Fibroblast of lung (primary cell): ENCODE measurements around the gene C6orf132. TPM values are rescaled to one million over a fixed set of nuclear protein-coding genes. Genes with fewer than 3 reads are reported as not detected.

ENCODE experiments used
- DNase-seq, 2 donors: peaks; one replicate each; pipeline versions ENCODE4 v3.0.0 to v3.0.0-alpha.2; 2010; ENCODE audit warnings: low read depth in 2 of 2
- H2AFZ ChIP-seq: 2 replicates; pipeline ENCODE4 v1.5.1; 2012; ENCODE audit warnings: low read length, control low read depth, inconsistent platforms
- H3K27ac ChIP-seq: 2 replicates; pipeline ENCODE4 v1.5.1; 2011; ENCODE audit warnings: low read length, control low read depth; ENCODE audit not compliant: insufficient read depth
- H3K27me3 ChIP-seq: 2 replicates; pipeline ENCODE4 v1.5.1; 2011; ENCODE audit warnings: mild to moderate bottlenecking, low read length; ENCODE audit not compliant: control insufficient read depth, insufficient read depth
- H3K36me3 ChIP-seq: 2 replicates; pipeline ENCODE4 v1.5.1; 2011; ENCODE audit warnings: low read length; ENCODE audit not compliant: control insufficient read depth, insufficient read depth
- H3K4me1 ChIP-seq: 2 replicates; pipeline ENCODE4 v1.5.1; 2011; ENCODE audit warnings: low read length; ENCODE audit not compliant: control insufficient read depth, insufficient read depth; ENCODE audit errors: extremely low read depth
- H3K4me2 ChIP-seq: 2 replicates; pipeline ENCODE4 v1.5.1; 2011; ENCODE audit warnings: low read length, control low read depth; ENCODE audit not compliant: insufficient read depth; ENCODE audit errors: extremely low read depth
- H3K4me3 ChIP-seq, 4 experiments: fragments of 200-600 bp in 1 of 4; sonication (generic) in 1 of 4; replicated peaks in 1 of 4; 2 replicates each; pipeline ENCODE4 v1.5.1; 2011 to 2016; ENCODE audit warnings: low read length in 4 of 4, low read depth in 3 of 4, mild to moderate bottlenecking in 3 of 4, control low read depth in 2 of 4, inconsistent platforms in 1 of 4, mixed read lengths in 1 of 4; ENCODE audit not compliant: insufficient read depth in 1 of 4; ENCODE audit errors: control extremely low read depth in 1 of 4
- H3K79me2 ChIP-seq: 2 replicates; pipeline ENCODE4 v1.5.1; 2012; ENCODE audit warnings: mild to moderate bottlenecking, low read length, inconsistent platforms; ENCODE audit not compliant: control insufficient read depth, insufficient read depth
- H3K9ac ChIP-seq: 2 replicates; pipeline ENCODE4 v1.5.1; 2011; ENCODE audit warnings: mild to moderate bottlenecking, low read length, control low read depth; ENCODE audit not compliant: insufficient read depth
- H3K9me3 ChIP-seq: 2 replicates; pipeline ENCODE4 v1.5.1; 2012; ENCODE audit warnings: low read depth, low read length; ENCODE audit not compliant: control insufficient read depth, insufficient read depth
- H4K20me1 ChIP-seq: 2 replicates; pipeline ENCODE4 v1.5.1; 2011; ENCODE audit warnings: low read length; ENCODE audit not compliant: control insufficient read depth, insufficient read depth; ENCODE audit errors: extremely low read depth
- CTCF ChIP-seq, 2 donors: IDR thresholded peaks in 1 of 2; conservative IDR thresholded peaks in 1 of 2; 1 replicate in 1 of 2; 2 replicates in 1 of 2; pipeline ENCODE4 v1.5.1; 2011 to 2012; ENCODE audit warnings: low read length in 2 of 2, control low read depth in 1 of 2, inconsistent platforms in 1 of 2, low read depth in 1 of 2, mild to moderate bottlenecking in 1 of 2
- EZH2 ChIP-seq: IDR thresholded peaks from 2 replicates; pipeline ENCODE4 v1.5.1; 2012; ENCODE audit warnings: low read length, control low read depth, mild to moderate bottlenecking; ENCODE audit errors: missing control alignments
- polyA plus RNA-seq, 2 donors: library from polyadenylated mRNA; depleted of rRNA in 1 of 2; stranded (reverse) in 1 of 2; unstranded in 1 of 2; fragments of >200 nt; gene quantifications; 2 replicates each; pipeline ENCODE4 v1.2.1, GENCODE V29; 2011 to 2012; ENCODE audit warnings: missing spikeins in 1 of 2
- total RNA-seq: library from RNA; depleted of rRNA; stranded (reverse); fragments of >200 nt; gene quantifications from 2 replicates; pipeline ENCODE4 v1.2.1, GENCODE V29; 2014

Gene C6orf132
- total and polyA plus RNA-seq, 2 donors (not counting 1 experiment from before 2014, with no cell fraction given) = 0.87 to 1.2 TPM

GRCh38 chr6:42103216-42103615, 39.2 kb downstream of the C6orf132 start:
- no peak overlapping the region for H3K9ac ChIP-seq
- no peaks in the 10 kb centered on the region for H3K9me3 ChIP-seq
- no peaks in the 10 kb centered on the region for H3K27me3 ChIP-seq
- no peak for TF ChIP-seq EZH2
- no peak for TF ChIP-seq CTCF (conservative IDR thresholded peaks at IDR 0.05 in 1 of 2, IDR thresholded peaks at IDR 0.05 in 1 of 2; ENCODE audit: low read depth in 1 of 2, low read length in 2 of 2)
- no peaks in the 10 kb centered on the region for H3K79me2 ChIP-seq
- peaks cover 19% of the 10 kb centered on the region for H3K4me1 ChIP-seq
- H3K27ac ChIP-seq = no peak overlapping the region
- H2AFZ ChIP-seq = no peak overlapping the region
- H3K4me3 ChIP-seq = no peak overlapping the region
- H3K36me3 ChIP-seq = no peaks in the 10 kb centered on the region
- no peak overlapping the region for H3K4me2 ChIP-seq
- DNase-seq = no peak
- no peaks in the 10 kb centered on the region for H4K20me1 ChIP-seq

- H2AFZ ChIP-seq = no peak overlapping the region
- H3K36me3 ChIP-seq = no peaks in the 10 kb centered on the region
- no peaks in the 10 kb centered on the region for H3K9me3 ChIP-seq
- H3K9ac ChIP-seq = no peak overlapping the region
- no peaks in the 10 kb centered on the region for H3K27me3 ChIP-seq
- H3K4me3 ChIP-seq = no peak overlapping the region
- DNase-seq = peak; percentile 17 to 82
- H4K20me1 ChIP-seq = no peaks in the 10 kb centered on the region
- peaks cover 19% of the 10 kb centered on the region for H3K4me1 ChIP-seq
- H3K27ac ChIP-seq = peak overlapping the region; percentile 92
- no peak overlapping the region for H3K4me2 ChIP-seq
- H3K79me2 ChIP-seq = no peaks in the 10 kb centered on the region
- TF ChIP-seq EZH2 = no peak
- TF ChIP-seq CTCF (conservative IDR thresholded peaks at IDR 0.05 in 1 of 2, IDR thresholded peaks at IDR 0.05 in 1 of 2; ENCODE audit: low read depth in 1 of 2, low read length in 2 of 2) = no peak
These were observed 41.2 kb downstream of the C6orf132 start for GRCh38 chr6:42101186-42101657.

GRCh38 chr6:42100029-42100901, 42.2 kb downstream of the C6orf132 start:
- no peak for TF ChIP-seq EZH2
- no peak for TF ChIP-seq CTCF (conservative IDR thresholded peaks at IDR 0.05 in 1 of 2, IDR thresholded peaks at IDR 0.05 in 1 of 2; ENCODE audit: low read depth in 1 of 2, low read length in 2 of 2)
- peak overlapping the region; percentile 46 for H2AFZ ChIP-seq
- peak; percentile 78 to 90 for DNase-seq
- no peaks in the 10 kb centered on the region for H3K9me3 ChIP-seq
- H3K4me3 ChIP-seq = no peak overlapping the region
- H3K79me2 ChIP-seq = no peaks in the 10 kb centered on the region
- H4K20me1 ChIP-seq = no peaks in the 10 kb centered on the region
- peak overlapping the region; percentile 92 for H3K27ac ChIP-seq
- no peaks in the 10 kb centered on the region for H3K36me3 ChIP-seq
- H3K9ac ChIP-seq = peak overlapping the region; percentile 45
- H3K4me1 ChIP-seq = peaks cover 19% of the 10 kb centered on the region
- no peaks in the 10 kb centered on the region for H3K27me3 ChIP-seq
- peak overlapping the region; percentile 46 for H3K4me2 ChIP-seq
